Measurements from ENCODE around the gene TRA2A.
A peak's percentile ranks its signal among the peaks of the same experiment; 100 is the strongest.

TRA2A gene

DNA sequence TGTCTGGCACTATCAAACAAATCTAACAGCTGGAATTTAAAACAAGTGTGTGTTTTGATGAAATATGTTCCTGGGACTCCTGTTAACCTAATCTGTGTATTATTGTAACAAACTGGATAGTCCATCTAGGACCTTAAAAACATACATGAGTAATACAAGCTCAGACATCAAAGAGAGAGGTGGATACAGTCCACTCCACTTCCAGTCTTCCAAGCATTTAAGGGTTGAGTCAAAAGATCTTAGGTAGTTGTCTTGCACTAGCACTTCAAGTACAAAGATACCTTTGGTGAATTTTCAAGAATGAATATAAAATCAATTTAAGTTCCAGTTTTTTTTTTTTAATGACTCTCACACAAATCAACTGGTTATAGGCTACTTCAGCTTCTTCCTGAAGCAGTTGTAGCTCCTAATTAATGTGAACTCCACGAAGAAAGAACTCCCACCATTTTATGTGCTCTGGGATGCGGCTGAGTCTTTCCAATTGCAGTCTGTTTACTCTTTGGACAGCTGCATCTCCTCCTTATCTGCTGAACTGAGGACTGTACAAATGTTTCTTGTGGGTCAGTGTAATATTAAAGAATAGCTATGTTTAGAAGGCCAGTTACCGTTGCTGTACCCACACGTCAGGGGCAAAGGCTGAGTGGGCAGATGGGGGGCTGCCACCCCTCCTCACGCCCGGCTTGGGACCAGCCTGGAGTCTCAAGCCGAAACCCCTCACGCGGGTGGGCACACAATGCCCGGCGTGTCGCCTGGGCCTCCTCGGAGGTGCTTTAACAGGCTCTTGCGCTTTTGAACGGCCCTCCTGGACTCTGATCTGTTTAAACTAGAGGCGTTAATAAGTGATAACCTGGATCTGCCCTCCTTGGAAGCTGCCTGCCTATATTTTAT, 58.6 kb downstream of the TRA2A start:
- TF ChIP-seq CTCF (conservative IDR thresholded peaks at IDR 0.05) = no peak
- TF ChIP-seq ZFX (IDR thresholded peaks at IDR 0.05) = no peak
- peak overlapping the region; percentile 82 for H3K27ac ChIP-seq

DNA sequence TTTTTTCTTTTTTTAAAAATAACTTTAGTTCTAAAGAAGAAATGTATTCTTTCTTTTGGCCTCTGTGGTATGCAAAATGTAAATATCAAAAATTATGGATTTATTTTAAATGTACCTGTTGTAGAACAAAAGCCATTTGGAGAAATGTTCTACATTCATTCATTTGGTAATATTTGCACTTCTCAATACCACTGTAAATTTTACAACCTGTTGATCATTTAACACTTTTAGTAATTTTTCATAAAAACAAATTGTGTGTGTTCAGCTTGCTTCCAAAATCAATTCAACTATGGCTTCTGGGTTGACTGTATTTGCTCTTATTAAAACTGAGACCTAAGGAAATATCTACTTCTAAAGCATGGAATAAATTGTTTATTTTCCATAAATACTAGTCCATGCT, 59.2 kb downstream of the TRA2A start:
- TF ChIP-seq CTCF (conservative IDR thresholded peaks at IDR 0.05) (no peak), ZFX (IDR thresholded peaks at IDR 0.05) (no peak)
- no peak overlapping the region for H3K27ac ChIP-seq

- TF ChIP-seq CTCF (conservative IDR thresholded peaks at IDR 0.05) (no peak), ZFX (IDR thresholded peaks at IDR 0.05) (no peak)
- no peak overlapping the region for H3K27ac ChIP-seq
Observed at GRCh38 chr7:23472046-23472445, 59.7 kb downstream of the TRA2A start.

DNA sequence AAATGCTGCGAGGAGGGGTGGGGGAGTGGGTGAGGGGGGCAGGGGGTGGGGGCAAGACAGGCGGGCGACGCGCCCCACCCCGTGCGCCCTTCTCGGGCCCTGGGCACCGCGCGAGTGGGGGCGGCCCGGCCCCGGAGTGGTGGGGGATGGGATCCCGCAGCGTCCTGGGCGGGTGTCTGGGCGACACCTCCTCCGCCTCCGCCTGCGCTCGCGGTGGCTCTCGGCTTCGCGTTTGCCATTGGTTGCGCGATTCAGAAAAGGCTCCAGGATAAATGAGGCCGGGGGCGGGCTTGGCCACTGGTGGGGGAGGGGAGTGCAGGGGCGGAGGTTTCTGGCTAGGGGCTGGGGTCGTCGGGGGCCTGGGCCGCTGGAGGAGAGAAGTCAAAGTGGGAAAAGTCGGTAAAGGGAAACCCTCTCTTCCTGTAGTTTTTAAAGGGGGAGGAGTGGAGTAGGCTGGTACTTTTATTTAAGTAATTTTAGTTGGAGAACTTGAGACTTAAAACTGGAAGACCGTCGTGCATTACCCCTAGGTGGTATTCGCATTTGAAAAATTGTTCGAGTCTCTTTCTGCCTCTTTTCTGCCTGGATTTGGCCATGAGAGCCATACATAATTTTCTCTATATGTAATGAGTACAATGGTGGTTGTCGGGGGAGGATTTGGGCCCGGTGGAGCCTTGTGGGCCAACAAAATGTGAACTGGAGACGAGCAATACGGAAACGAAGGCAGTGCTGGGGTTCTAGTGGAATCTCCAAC, 60.5 kb downstream of the TRA2A start:
- peak overlapping the region; percentile 91 for H3K27ac ChIP-seq

GRCh38 chr7:23470330-23471105, 61.3 kb downstream of the TRA2A start, which contains the start of gene IGF2BP3:
Gene IGF2BP3, minus strand, starts transcription at chr7:23470491. Its CDS starts 381 bp downstream, at chr7:23470110.
- TF ChIP-seq ZFX (IDR thresholded peaks at IDR 0.05) (no peak), CTCF (conservative IDR thresholded peaks at IDR 0.05) (no peak)
- H3K27ac ChIP-seq = peak within 1 kb of the TSS; percentile 91

More for the DNA sequence above, 60.5 kb downstream of the TRA2A start:
- TF ChIP-seq ZFX (IDR thresholded peaks at IDR 0.05) (no peak), CTCF (conservative IDR thresholded peaks at IDR 0.05) (no peak)

DNA sequence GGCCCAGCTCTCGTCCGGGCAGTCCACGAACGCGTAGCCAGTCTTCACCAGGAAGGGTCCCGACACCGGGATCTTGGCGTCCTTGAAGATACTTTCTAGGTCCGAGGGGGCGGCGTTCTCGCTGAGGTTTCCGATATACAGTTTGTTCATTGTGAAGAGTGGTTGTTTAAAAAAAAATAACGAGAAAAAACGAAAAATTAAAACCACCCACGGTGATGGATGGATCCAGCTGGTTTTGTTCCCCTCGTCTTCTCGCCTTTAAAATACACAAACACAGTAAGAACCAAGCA, 61.9 kb downstream of the TRA2A start:
- H3K27ac ChIP-seq = peak overlapping the region; percentile 91
- TF ChIP-seq CTCF (conservative IDR thresholded peaks at IDR 0.05) (no peak; the same call in 1 of the 2 replicates), ZFX (IDR thresholded peaks at IDR 0.05) (0 out of 2 replicates have a peak, but pooled peaks have one; percentile 1)

Data from C4-2B (cell line).